GM12891 (cell line): Measurements from ENCODE around the gene MRPL30.

Experiments used
- PAX5 ChIP-seq: IDR thresholded peaks from 2 replicates; pipeline ENCODE4 v1.6.1; 2011; ENCODE audit warnings: low read length, moderate library complexity, mild to moderate bottlenecking; ENCODE audit not compliant: insufficient read depth, severe bottlenecking
- TAF1 ChIP-seq: IDR thresholded peaks from 2 replicates; pipeline ENCODE4 v1.6.1; 2011; ENCODE audit warnings: low read depth, low read length, control low read depth

GRCh38 chr2:99166218-99166617 lies 14.8 kb upstream of the MRPL30 start:
- TF ChIP-seq PAX5 (no peak), TAF1 (no peak)
